Activated CD8-positive, alpha-beta memory T cell treated with anti-CD3 and anti-CD28 coated beads, Interleukin-2, amount 50 U/mL, for 4 hours (primary cell): Measurements from ENCODE around the gene CDPF1.
"Not testable (repeated sequence)": the region's sequence is repeated elsewhere in the genome, so short reads cannot be mapped to it uniquely, and the experiment has no call there.

Source experiments
- DNase-seq: peaks from one replicate; pipeline ENCODE4 v3.0.0-alpha.2; 2020

CDPF1 gene

DNA sequence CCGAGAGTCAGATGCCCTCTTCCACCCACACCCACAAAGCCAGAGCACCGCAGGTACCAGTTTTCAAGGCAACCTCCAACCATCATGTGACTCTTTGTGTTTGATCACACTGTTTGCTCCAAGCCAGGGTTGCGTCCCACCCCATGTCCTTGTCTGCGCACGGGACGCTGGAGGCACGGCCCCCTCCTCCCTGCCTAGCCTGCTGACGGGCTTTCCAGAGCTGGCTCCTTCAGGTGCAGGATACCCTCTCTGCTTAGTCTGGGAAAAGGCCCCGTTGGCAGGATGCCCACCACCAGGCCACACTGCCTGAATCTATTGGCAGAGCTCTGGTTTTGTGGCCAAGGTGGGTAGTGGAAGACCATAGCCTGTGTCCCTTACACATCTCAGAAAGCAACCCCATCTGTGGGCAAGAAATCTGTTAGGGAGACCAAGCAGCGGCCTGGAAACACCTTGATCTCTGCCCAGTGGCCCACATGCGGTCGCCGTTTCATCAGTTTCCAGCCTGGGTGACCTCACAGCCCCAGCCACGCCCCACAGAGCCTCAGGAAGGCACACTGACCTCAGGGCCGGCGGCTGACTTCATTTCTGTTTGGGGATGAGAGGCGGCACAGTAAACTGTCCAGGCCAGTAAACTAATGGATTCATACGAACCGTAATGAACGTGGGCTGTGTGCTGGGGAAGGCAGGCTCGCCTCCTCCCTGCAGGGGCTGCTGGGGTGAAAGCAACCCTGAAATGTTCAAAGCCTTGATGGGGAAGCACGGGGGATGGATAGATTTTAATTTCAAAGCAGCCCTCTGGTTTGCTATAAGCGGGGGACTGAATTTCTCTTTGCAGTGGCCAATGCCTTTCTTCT lies 25.8 kb downstream of the CDPF1 start:
- DNase-seq: no peak

DNA sequence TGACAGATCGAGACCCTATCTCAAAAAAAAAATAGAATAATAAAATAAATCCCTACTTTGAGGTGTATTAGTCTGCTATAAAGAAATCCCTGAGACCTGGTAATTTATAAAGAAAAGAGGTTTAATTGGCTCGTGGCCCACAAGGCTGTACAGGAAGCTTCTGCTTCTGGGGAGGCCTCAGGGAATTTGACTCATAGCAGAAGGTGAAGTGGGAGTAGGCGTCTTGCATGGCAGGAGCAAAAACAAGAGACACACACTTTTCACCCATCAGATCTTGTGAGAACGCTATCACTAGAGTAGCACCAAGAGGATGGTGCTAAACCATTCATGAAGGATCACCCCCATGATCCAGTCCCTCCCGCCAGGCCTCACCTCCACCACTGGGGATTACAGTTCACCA lies 29.2 kb downstream of the CDPF1 start:
- no peak for DNase-seq

DNA sequence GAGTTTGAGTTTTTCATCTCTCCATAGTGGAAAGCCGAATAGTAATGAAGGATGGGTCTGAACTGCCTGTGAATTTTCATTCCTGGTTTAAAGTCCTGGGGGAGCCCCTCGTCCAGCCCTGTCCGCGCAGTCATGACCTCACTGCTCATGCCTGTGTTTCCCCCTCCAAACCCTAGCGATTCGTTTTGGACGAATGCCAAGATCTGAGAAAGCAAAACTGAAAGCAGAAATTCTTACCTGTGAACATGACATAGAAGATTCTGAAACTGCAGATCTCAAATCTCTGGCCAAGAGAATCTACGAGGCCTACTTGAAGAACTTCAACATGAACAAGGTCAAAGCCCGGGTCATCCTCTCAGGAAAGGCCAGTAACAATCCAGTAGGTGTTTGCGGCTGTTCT lies 30.5 kb downstream of the CDPF1 start:
- DNase-seq: no peak

DNA sequence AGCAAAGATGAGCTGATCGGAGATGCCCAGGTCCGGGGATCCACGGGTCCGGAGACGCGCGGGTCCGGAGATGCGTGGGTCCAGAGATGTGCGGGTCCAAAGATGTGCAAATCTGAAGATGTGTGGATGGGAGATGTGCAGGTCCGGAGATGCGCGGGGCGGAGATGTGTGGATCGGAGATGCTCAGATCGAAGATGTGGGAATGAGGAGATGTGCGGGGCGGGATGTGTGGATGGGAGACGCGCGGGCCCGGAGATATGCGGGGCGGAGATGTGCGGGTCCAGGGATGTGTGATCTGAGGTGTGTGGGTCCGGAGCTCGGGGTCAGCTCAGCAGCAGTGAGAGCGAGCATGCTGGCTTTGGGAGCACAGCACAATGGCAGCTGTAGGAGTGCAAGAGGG lies 35.5 kb downstream of the CDPF1 start:
- DNase-seq: no peak

DNA sequence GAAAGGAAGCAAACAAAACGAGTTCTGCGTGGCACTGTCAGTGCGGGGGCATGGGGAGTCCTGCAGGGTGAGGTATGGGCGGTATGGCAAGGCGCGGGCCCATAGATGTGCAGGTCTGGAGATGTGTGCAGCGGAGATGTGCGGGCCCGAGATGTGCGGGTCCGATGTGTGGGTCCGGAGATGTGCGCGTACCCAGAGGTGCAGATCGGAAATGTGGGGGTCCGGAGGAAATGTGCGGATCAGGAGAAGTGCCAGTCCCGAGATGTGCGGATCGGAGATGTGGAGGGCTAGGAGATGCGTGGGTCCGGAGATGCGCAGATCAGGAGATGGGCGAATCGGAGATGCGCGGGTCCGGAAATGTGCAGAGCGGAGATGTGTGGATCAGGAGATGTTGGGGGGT lies 35.9 kb downstream of the CDPF1 start:
- DNase-seq: no peak

DNA sequence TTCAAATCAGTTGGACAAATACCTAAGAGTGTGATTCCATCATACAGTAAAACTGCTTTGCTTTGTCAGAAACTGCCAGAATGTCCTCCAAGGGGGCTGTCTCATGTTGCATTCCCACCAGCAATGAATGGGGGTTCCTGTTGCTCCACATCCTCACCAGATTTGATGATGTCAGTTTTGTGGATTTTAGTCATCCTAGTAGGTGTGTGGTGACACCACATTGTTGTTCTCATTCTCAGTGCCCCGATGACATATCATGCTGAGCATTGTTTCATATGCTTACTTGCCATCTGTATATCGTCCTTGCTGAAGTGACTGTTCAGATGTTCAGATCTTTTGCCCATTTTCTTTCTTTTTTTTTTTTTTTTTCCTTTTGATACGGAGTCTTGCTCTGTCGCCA lies 37.0 kb downstream of the CDPF1 start:
- no peak for DNase-seq

DNA sequence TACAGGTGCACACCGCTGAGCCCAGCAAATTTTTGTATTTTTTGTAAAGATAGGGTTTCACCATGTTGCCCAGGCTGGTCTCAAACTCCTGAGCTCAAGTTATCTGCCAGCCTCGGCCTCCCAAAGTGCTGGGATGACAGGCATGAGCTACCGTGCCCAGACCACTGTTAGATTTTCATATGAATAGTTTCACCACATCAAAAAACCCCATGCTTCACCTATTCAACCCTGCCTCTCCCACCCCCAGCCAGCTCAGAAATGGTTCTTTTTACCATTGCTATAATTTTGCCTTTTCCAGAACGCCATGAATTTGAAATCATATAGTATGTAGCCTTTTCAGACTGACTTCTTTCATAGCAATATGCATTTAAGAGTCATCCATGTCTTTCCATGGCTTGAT lies 37.9 kb downstream of the CDPF1 start:
- no peak for DNase-seq

DNA sequence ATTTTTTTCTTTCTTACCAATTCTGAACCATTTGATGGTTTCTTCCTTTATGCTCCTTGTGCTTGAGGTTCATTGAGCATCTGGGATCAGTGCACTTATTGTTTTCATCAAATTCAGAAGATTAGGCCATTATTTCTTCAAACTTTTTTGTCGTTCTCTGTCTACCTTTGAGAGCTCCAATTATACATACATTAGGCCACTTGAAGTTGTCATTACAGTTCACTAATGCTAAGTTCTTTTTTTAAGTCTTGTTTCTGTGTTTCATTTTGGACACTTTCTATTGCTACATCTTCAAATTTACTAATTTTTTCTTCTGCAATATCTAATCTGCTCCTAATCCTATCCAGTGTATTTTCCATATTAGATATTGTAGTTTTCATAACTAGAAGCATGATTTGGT lies 40.8 kb downstream of the CDPF1 start:
- DNase-seq: no peak

DNA sequence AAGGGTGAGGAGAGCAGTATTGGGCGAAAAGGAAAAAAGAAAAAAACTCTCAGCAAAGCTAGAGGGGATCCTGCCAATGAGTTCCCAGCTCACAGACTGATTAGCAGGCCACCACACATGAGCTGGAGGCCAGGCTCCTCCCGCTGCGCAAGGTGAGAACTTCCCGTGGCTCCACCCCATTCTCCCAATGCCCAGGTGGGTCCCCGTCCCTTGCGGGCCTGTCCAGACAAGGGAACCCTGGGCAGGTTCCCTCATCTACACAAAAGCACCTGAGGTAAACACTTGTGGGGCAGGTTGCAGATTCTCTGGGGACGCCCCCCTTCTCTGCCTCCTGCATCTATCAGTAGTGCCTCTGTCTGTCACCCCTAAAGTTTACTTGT lies 46.5 kb downstream of the CDPF1 start:
- no peak for DNase-seq

DNA sequence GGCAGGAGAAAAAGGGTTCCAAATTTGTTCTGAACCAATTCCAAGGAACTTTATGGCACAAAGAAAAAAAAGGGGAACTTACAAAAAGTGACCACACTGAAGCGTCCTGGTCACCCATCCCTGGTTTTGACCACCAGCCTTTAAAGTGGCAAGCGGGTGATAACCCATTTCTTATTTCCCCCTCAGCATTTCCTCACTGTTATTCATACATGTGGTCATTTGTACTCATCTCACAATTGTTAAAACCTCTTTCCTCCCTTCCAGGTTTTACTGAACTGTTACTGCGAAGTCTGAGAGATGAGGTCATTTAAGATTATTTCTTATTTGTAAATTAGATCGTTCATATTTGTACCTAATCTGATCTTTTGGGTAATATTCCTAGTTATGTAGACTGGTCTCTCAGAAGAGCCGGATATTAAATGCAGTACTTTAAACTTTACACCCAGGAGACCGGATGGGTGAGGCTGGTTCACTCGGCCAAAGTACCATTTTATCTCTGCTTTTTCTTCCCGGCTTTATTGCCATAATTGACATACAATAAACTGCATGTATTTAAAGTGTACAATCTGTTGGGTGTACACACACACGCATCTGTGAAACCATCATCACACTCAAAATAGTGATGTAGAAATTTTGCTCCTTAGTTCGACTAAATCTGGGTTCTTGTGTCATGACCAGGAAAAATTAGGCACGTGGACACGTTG lies 47.0 kb downstream of the CDPF1 start:
- DNase-seq: no peak

DNA sequence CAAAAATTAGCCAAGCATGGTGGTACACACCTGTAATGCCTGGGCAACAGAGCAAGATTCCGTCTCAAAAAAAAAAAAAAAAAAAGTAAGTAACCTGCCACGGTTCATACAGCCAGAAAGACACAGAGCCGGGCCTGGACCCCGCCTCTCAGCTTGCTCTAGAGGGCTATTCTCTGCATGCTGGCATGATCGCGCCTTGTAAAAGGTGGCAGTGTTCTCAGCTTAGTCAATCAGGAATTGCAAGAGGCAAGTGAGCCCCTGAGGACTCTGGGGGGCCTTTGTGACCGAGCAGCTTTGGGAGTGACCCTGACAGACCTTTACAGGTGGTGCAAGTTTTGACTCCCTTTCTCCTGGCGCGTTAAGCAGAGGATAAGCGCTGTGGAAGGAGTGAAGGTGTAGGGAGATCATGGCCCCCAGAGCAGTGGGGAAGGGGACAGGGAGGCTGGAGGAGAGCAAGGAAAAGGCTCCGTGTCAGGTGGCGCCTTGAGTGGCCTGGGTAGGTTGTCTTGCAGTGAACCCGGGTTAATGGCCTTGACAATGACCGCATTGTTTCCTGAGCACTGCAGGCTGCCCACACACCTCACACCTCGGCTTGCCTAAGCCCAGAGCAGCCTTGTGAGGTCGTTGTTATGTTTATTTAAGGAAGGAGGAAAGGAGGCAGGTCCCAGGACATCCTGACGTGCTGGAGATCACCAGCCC lies 48.9 kb downstream of the CDPF1 start:
- DNase-seq: no peak

DNA sequence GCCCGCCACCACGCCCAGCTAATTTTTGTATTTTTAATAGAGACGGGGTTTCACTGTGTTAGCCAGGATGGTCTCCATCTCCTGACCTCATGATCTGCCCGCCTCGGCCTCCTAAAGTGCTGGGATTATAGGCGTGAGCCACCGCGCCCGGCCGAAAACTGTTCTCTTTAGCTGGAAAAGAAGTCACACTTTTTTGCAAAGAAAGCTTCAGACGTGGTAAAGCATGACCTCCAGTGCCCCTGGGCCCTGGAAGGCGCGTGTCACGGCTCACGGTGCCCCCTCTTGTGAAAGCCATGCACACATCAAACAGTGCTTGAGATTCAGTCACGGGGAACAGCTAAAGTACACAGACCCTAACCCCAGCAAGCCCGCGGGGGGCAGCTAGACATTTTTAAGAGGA lies 51.3 kb downstream of the CDPF1 start:
- DNase-seq: not testable (repeated sequence)

DNA sequence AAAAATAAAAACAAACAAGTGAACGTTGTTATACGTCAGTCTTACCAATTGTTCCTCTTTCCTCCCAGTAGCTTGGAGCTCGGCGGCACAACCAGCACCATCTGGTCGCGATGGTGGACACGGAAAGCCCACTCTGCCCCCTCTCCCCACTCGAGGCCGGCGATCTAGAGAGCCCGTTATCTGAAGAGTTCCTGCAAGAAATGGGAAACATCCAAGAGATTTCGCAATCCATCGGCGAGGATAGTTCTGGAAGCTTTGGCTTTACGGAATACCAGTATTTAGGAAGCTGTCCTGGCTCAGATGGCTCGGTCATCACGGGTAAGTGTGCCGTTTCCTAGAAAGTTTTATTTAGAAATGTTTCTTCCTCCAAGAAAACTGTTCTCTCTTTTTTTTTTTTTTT lies 51.8 kb downstream of the CDPF1 start:
- no peak for DNase-seq

DNA sequence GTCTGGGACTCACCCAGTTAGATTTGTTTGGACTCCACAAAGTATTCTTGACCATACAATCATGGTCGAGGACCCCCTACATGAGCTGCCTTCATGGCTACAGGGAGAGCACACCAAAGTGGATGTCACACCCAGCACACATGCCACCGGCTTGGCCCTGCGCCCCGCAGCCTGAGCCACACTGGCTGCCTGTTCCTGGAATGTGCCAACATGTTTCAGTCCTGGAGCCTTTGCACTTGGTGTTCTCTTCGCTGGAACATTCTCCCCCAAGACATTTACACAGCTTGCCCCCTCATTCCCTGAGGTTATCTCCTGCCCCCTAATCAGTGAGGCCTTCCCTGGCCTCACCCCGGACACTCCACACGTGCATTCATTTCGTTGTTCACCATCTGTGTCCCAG lies 53.8 kb downstream of the CDPF1 start:
- DNase-seq: no peak

DNA sequence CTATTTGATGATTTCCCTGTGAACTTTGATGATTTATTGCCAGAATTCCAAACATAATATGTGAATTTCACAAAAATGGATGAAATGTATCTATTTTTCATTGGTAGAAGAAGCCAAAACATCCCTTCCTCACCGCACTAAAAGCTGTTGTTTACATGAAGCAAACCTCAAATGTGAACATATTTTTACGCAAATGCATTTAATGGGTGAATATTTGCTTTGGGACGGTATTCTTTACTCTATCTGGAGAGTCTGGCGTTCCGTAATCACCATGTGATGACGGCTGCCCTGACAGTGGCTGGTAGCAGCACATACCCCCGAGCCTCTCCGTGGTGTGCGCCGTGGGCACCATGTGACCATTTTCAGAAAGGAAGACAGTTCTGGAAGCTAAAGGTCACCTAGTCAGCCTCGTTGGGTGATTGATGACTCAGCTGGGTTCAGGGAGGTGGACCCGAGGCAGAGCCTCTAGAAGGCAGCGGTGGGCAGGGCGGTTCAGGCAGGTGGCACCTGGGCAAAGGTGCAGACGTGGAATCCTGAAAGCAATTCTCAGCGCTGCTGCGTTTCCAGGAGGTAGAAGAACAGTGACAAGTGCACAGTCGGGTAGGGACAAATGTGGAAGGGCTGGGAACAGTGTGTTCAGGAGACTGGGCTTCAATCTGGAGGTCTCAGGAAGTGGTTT lies 54.5 kb downstream of the CDPF1 start:
- DNase-seq: no peak
